Fibroblast of pulmonary artery (primary cell): ENCODE data around the gene CDHR3.

Experiments used
- DNase-seq: peaks from one replicate; pipeline ENCODE4 v3.0.0-alpha.2; 2010; ENCODE audit warnings: low read depth
- H3K4me3 ChIP-seq: replicated peaks from 2 replicates; pipeline ENCODE4 v1.5.1; 2011; ENCODE audit warnings: low read depth, mild to moderate bottlenecking, control low read depth, low read length, moderate library complexity
- TF ChIP-seq, protein P1 (sequence below): IDR thresholded peaks from 2 replicates; pipeline ENCODE4 v1.5.1; 2011; ENCODE audit warnings: mild to moderate bottlenecking, control low read depth, low read length, inconsistent platforms; ENCODE audit errors: missing control alignments

The CDHR3 gene

DNA sequence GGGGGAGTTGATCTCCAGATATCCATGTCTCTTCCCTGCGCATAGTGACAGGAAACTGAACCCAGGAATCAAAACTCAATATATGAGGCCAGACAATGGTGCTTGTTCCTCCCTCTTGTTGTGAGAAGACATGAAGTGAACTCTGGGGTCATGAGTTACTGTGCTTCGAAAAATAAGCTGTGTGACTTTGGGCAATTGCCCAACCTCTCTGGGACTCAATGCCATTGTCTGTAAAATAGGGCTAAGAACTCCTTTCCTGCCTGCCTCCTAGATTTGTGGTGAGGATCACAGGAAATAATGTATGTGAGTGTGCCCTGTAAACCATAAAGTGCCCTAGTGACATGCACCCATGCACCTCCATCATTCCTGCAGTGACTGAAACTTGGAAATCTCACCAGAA, 100.6 kb downstream of the CDHR3 start:
- H3K4me3 ChIP-seq, result no peak overlapping the region
- no peak for DNase-seq
- TF ChIP-seq, protein P1, sequence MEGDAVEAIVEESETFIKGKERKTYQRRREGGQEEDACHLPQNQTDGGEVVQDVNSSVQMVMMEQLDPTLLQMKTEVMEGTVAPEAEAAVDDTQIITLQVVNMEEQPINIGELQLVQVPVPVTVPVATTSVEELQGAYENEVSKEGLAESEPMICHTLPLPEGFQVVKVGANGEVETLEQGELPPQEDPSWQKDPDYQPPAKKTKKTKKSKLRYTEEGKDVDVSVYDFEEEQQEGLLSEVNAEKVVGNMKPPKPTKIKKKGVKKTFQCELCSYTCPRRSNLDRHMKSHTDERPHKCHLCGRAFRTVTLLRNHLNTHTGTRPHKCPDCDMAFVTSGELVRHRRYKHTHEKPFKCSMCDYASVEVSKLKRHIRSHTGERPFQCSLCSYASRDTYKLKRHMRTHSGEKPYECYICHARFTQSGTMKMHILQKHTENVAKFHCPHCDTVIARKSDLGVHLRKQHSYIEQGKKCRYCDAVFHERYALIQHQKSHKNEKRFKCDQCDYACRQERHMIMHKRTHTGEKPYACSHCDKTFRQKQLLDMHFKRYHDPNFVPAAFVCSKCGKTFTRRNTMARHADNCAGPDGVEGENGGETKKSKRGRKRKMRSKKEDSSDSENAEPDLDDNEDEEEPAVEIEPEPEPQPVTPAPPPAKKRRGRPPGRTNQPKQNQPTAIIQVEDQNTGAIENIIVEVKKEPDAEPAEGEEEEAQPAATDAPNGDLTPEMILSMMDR, result no peak

GRCh38 chr7:106064316-106064715, 101.3 kb downstream of the CDHR3 start:
- TF ChIP-seq, protein P1, result no peak
- no peak for DNase-seq
- no peak overlapping the region for H3K4me3 ChIP-seq

DNA sequence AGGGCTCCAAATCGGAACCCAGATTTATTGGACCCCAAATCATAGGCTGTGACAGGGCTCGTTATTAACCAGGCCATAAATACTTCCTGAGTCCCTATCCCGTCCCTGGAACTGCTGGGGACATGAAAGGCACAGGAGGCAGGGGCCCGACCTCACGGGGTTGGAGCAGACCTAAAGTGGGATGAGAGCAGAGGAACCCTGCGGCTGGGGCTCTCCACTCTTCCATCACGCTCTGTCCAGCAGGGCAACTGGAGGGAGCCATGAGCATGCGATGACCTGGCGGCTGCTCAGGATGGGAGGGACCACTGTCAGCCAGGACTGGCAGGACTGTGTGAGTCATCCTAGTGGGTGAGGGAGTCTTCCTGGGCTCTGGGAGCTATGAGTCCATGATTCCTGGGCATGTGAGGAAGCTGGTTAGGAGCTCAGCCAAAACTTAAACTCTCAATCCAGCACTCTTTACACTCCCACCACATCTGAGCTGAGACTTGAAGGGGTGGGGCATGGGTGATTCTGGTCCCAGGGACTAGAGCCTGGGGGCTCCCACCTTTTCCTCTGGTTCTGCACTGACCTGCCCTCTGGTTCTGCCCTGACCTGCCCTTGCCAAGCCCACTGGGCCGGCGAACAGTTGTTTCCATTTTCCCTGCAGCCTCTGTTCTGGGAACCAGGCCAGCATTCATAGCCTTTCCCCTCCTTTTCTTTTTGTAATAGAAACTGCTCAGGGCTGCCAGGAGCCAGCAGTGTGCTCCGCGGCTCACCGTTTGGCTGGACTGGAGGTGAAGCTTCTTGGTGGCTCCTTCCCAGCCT, 101.9 kb downstream of the CDHR3 start:
- DNase-seq, result peak; percentile 96
- TF ChIP-seq, protein P1, result no peak
- H3K4me3 ChIP-seq, result peak overlapping the region; percentile 32

GRCh38 chr7:106065575-106066500, 102.8 kb downstream of the CDHR3 start:
- no peak for DNase-seq
- TF ChIP-seq, protein P1, result no peak
- H3K4me3 ChIP-seq, result peak overlapping the region; percentile 32

DNA sequence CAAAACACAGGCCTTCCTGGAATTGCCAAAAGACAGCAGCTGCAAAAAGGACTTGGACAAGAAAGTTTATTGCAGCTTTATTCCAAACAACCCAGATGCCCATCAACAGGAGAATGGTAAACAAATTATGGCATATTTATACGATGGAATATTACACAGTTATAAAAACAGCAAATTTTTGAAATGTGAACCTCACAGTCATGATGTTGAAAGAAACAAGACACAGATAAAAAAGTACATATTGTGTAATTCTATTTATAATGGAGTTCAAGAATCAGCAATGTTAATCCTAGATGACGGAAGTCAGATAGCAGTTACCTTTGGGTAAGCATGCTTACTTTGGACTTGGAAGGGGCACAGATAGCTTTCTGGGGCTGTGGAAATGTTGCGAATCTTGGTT, 104.6 kb downstream of the CDHR3 start:
- no peak overlapping the region for H3K4me3 ChIP-seq
- TF ChIP-seq, protein P1, result no peak
- DNase-seq, result no peak

DNA sequence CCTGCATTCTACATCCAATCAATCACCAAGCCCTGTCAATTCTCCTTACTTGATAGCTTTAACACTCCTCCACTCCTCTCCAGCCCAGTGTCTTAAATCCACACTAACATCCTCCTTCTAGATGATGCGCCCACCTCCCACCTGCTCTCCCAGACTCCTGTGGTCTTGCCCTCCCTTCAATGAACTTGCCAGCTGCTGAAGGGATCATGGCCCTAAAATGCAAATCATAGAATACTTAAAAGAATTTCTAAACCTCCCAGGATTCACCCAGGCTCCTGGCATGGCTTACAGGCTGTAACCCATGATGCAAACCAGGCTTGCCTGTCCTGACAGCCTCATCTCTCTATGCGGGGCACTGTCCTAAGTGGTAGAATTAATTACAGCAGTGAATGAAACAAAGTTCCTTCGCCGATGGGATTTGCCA, 105.5 kb downstream of the CDHR3 start:
- no peak overlapping the region for H3K4me3 ChIP-seq
- TF ChIP-seq, protein P1, result no peak
- no peak for DNase-seq
